GOT3 (cell line): Measurements from ENCODE around the gene MCFD2.

Source experiments
- DNase-seq: peaks from one replicate; lab custom pipeline; 2025; ENCODE audit warnings: mixed read lengths; lab: John Stamatoyannopoulos, UW

Gene MCFD2

DNA sequence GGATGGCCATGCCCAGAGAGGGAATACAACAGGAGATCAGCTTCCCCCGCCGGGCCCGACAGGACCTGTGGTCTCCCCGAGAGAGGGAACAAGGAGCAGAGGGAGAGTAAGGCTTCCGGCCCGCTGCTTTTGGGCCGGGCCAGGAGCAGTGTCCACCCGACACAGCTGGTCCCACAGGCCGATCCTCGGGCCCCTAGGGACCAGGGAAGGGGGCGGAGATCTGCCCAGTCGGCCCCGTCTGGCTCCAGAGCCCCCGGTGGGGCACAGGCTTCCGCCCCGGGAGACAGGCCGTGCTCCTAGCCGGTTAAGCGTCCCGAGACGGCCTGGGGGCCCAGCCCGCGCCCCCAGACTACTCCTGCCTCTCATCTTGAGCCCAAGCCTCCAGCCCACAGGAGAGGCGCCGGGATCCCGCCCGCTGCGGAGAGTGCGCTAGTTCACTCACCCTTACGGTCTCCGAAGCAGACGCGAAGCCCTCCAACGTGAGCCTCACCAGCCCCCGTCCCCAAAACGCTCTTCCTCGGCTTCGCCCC is at the start of gene MCFD2:
Gene MCFD2, minus strand, starts transcription at position 526 of the 530 bp plus-strand sequence. CDS start 6,635 bp downstream, outside the sequence.
- DNase-seq: no peak

DNA sequence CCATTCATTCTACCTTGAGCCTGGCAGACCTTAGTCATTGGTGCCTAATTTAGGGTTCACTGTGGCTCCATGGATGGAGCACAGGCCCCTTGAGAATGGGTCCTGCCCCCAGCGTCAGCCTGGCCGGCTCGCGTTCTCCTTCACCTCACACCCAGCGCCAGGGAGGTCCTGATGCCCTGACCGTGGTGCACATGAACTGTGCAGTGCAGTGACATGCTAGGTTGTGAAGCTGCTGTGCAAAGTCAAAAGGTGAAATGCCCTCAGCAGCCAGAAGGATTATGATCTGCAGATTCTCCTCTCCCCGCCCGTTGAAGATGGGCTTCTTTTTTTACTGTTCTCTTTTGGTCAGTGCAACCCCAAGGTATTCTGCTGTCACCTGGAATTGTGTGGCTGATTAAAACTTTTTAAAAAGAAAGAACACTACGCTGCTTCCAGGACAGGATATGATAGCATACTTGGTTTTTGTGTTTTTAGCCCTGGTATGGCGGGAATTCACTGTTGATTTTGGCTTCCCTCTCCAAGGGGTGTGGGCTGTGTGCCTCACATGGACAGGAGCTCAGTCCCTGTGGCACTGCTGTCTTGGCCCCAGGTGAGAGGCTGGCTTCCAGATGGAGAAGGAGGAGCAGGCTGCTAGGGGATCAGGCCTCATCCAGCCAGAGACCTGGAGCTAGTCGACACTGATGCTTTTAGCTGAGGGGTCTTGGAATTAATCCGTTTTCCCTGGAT is 49.4 kb upstream of the MCFD2 start:
- DNase-seq: no peak

DNA sequence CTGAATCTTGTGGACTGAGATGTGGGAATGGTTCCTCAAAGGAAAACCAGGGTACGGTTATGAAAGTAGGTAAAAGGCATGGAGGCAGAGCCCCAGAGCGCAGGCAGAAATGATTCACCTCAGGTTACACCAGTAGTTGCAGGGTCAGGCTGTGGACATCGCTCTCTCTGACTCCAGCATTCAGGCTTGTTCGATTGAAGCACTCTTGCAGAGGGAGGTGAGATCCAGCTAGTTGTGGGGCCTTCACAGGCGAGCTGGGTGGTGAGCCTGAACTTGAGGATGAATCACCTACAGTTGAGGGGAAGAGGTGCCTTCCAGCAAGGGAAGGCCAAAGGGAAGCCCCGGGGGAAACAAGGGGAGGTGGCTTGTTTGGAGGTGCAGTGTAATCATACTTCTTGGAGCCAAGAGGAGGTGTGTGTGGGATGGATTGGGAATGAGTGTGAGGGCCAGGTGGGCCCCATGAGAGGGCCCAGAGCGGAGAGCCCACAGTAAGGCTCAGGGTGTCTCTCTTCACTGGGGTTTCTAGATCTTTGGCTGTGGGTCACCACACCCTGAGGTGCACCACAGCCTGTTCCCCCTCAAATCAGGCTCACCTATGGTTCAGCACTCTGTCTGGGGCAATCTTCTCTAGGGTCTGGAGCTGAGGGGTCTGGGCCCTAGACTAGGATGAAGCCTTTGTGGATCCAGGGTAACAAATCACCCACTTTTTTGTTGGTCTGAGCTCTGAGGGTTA is 48.5 kb upstream of the MCFD2 start:
- no peak for DNase-seq

GRCh38 chr2:46963210-46963609 is 47.6 kb upstream of the MCFD2 start:
- DNase-seq: no peak

GRCh38 chr2:46962751-46963150 is 47.1 kb upstream of the MCFD2 start:
- DNase-seq: no peak

- DNase-seq: no peak
These were observed 45.0 kb upstream of the MCFD2 start for GRCh38 chr2:46960618-46961017.

DNA sequence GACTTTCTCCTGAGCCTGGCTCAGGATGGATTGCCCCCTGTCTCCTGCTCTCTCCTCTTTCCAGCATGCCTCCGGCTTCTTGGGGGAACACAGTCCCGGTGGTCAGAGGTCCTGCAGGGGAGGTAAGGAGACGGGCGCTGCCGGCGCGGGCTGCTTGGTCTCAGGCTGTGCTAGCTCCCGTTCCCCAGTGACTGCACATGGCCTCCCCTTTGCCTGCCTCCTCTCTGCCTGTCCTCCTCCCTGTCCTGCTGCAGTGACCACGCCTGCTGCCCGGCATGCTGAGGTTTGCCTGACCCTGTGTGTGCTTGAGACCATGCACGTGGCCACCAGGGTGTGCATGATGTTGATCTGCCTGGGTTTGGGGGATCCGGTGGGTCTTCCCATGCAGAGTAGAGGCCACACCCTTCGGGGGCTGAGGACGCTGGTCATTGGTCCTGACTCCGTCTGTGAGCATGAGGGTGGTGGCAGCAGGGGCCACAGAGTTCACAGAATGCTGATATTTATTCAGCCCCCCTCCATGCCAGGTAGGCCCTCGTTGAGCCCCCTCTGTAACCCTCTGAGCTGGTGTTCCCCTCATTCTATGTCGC is 42.9 kb upstream of the MCFD2 start:
- no peak for DNase-seq

DNA sequence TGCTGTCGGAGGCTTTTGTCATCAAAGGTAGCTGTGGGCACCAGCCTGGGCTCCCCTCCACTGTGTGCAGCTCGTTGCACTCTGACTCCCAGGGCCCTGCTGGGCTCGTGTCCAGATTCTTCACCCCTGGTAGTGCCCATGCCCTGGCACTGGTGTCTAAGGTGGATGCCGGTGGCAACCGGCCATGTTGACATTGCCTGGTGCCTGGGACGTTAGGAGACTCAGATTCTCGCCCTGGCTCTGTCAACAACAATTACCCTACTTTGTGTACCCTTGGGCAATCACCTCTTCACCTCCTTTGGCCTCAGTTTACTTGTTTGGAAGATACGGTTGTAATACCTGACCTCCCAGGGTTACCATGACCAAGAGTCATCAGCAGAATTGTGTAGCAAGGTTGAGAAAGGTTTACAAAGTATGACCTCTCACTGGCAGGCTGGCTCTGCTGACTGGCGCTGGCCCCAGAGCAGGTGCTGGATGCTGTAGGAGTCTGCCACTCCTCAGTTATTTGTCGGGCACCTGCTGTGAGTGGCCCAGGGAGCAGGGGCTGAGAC is 41.5 kb upstream of the MCFD2 start:
- DNase-seq: no peak

DNA sequence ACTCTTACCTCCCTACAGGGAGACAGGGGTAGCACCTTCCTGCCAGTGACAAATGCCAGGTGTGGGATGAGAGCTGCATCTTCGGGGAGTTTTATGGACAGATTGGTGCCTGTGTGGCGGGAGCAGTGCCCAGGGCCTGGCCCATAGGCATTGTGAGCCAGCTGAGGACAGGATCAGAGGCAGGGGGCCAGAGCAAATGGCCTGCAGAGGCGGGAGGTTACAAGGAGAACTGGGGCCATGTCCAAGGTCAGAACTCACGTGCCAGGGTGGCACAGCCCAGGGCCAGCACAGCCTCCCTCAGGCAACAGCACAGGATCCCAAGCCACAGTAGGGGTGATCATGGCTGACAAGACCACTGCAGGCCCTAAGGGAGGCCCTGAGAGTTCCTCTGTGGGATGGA is 40.2 kb upstream of the MCFD2 start:
- DNase-seq: no peak

GRCh38 chr2:46954951-46955571 is 39.5 kb upstream of the MCFD2 start:
- no peak for DNase-seq

DNA sequence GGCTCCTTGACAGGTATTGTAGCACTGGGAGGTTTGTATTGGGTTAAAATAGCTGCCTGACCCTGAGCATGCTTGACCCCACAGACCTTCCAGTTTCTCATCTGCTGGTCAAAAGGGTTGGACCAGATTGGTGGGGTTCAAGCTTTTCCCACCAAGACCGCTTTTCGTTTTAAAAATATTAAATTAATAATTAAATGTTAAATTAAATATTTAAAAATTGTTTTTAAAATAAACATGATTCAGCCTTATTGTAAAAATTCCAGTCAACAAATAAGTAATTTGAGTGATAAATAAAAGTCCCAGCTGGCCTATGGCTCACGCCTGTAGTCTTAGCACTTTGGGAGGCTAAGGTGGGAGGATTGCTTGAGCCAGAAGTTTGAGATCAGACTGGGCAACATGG is 36.6 kb upstream of the MCFD2 start:
- no peak for DNase-seq

GRCh38 chr2:46951290-46952064 is 35.9 kb upstream of the MCFD2 start:
- DNase-seq: no peak

DNA sequence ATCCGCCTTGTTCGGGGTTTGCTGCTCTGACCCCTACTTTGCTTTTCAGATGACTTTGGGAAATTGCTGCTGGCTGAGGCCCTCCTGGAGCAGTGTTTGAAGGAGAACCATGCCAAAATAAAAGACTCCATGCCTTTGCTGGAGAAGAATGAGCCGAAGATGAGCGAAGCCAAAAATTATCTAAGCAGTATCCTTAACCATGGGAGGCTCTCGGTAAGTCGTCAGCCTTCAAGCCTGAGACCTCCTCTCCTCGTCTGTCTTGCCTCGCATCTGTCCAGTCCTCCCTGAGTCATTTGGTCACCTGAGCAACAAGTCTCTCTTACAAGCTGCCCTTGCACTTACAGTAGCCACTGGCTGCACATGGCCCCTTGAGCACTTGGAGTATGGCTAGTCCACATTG is 34.7 kb upstream of the MCFD2 start:
- DNase-seq: no peak

DNA sequence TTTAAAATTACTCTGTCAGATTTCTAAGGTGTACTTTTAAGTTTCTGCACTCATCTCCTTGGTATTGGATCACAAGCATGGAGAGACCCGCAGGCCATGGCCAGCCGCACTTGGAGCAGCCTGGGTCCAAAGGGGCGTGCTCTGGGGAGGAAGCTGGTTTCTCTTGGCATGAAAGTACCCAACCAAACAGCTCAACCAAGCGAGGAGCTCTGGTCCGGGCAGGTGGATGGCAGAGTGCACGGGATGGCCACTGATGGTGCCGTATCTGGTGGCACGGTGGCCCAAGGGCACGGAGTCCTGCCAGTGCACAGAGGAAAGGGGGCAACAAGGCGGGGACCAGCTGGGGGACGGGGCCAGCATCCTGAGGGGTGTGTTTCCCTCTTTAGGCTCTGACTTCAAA is 32.2 kb upstream of the MCFD2 start:
- no peak for DNase-seq

DNA sequence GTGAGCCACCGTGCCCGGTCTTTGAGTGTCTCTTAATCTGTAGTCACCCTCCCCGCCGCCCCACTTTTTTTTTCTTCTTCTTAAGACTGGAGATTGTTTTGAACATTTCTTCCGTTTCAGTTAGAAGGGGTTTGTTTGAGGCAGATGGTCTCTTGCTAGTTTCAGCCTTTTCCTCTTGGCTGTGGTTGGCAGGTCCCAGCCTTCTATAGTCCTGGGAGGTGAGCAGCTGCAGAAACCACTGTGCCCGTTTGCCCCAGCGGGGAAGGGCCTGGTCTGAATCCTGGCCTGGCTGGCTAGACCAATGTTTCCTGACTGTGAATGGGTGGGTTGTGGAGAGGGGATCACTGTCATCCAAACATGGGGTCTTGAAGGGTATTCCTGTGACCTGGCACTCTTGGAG is 30.1 kb upstream of the MCFD2 start:
- no peak for DNase-seq

DNA sequence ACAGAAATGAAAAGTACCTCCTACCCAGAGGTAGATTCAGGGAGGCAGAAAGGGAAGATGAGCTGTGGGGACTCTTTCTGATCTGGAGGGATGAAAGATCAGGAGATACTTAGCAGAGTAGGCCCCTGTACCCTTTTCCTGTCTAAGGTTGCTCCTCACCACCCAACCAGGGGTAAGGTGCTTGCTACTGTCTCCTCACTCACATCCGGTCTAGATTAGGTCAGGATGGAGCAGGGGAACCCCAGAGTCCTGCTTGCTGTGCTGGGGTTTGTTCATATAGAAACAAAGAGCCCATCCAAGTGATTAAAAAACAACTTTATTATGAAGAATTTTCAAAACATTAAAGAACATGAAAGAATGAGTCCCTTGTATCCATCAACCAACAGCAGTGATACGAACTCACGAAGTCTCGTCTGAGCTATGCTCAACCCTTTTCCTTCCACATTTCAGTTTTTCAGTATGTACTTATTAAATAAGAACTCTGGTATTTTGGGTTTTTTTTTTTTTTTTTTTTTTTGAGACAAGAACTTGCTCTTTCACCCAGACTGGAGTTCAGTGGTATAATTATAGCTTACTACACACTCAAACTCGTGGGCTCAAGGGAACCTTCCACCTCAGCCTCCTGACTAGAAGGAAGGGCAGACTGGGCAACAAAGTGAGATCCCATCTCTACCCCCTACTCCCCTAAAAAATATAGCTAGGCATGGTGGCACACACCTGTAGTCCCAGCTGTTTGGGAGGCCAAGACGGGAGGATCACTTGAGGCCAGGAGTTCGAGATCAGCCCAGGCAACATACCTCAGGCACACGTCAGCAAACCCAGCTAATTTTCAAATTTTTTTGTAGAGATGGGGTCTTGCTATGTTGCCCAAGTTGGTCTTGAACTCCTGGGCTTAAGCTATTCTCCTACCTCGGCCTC is 28.5 kb upstream of the MCFD2 start:
- no peak for DNase-seq

GRCh38 chr2:46942891-46943626 is 27.5 kb upstream of the MCFD2 start:
- no peak for DNase-seq

DNA sequence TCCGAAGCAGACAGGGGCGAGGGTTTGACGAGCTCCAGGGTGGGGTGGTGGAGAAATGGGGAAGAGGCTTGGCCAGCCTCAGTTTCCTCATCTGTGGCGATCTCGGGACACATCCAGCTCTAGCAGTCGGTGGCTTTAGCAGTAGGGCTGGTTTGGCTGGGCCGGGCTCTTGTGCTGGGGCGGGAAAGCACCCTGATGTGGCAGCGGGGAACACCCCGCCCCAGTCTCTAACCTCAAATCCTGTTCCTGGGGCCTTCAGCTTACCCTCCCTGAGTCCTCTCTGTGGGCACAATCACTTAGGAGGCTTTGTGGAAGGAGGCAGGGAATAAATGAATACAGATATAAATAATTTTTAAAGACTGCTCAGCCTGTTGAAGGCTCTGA is 26.5 kb upstream of the MCFD2 start:
- DNase-seq: no peak

DNA sequence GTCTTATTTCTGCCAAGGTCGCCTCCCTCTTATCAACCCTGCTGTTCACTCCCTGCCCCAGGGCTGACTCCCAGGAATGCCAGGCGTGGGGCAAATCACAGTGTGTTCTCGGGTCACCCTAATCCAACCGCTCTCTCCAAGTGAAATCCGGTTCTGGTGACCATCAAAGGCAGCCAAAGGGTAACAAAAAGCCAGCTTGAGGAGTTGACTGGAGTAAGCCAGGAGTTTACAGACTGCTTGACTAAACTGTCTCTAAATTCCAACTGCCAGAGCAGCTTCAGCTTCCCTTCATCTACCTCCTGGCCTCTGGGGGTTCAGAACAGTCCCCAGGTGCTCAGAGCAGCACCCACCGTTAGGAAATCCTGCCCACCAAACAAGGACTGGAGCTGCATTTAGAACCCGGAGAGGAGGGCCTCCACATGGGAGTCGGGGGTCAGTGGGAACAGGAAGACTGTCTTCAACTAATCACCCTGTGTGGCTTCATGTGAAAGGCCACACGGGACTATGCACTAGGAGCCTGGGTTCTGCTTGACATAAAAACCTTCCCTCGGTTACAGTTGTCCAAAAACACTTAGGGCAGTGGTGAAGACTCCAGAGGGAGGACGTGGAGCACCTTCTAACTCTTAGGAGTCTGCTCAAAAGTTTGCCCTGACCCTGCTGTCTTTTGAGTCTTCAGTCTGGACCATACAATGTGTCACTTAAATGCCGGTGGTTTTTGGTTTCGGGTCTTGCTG is 24.2 kb upstream of the MCFD2 start:
- DNase-seq: no peak
